Activated naive CD8-positive, alpha-beta T cell (primary cell): Measurements from ENCODE around the gene EYA2.

Experiments
- H3K27ac Mint-ChIP-seq: one replicate; pipeline ENCODE4 v1.8.0; 2021; ENCODE audit warnings: mixed read lengths
- H3K27me3 Mint-ChIP-seq: one replicate; pipeline ENCODE4 v1.8.0; 2021; ENCODE audit warnings: mixed read lengths
- H3K36me3 Mint-ChIP-seq: one replicate; pipeline ENCODE4 v1.8.0; 2021; ENCODE audit warnings: mixed read lengths
- H3K4me1 Mint-ChIP-seq: one replicate; pipeline ENCODE4 v1.8.0; 2021; ENCODE audit warnings: low read depth, mixed read lengths
- H3K4me3 Mint-ChIP-seq: one replicate; pipeline ENCODE4 v1.8.0; 2021; ENCODE audit warnings: mild to moderate bottlenecking, mixed read lengths
- H3K9me3 Mint-ChIP-seq: one replicate; pipeline ENCODE4 v1.8.0; 2021; ENCODE audit warnings: low read depth, mixed read lengths

The EYA2 gene, protein sequence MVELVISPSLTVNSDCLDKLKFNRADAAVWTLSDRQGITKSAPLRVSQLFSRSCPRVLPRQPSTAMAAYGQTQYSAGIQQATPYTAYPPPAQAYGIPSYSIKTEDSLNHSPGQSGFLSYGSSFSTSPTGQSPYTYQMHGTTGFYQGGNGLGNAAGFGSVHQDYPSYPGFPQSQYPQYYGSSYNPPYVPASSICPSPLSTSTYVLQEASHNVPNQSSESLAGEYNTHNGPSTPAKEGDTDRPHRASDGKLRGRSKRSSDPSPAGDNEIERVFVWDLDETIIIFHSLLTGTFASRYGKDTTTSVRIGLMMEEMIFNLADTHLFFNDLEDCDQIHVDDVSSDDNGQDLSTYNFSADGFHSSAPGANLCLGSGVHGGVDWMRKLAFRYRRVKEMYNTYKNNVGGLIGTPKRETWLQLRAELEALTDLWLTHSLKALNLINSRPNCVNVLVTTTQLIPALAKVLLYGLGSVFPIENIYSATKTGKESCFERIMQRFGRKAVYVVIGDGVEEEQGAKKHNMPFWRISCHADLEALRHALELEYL

DNA sequence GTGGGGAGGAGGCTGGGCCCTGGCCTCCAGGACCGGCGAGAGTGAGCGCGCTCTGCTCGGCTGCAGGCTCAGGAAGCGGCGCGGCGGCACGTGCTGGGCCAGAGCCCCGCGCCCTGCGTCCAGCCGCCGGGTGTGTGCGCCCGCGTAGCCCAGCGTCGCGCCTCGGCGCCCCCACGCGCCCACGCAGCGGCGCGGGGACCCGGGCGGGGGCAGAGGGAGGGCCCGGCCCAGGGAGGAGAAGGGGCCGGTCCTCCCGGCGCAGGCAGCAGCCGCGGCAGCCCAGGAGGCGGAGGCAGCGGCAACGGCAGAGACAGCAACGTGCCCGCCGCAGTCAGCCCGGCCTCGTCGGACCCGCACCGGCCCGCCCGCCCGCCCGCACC lies at the start of gene EYA2:
Gene EYA2 (plus strand): TSS at position 265 of the 380 bp plus-strand sequence. CDS start 95,168 bp downstream, outside the sequence.
- Mint-ChIP-seq H3K9me3 (peaks cover 7% of the 10 kb centered on the region), H3K36me3 (no peaks in the 10 kb centered on the region), H3K4me3 (no peak within 1 kb of the TSS), H3K4me1 (peaks cover 1% of the 10 kb centered on the region), H3K27ac (no peak within 1 kb of the TSS), H3K27me3 (peaks cover 37% of the 10 kb centered on the region)

DNA sequence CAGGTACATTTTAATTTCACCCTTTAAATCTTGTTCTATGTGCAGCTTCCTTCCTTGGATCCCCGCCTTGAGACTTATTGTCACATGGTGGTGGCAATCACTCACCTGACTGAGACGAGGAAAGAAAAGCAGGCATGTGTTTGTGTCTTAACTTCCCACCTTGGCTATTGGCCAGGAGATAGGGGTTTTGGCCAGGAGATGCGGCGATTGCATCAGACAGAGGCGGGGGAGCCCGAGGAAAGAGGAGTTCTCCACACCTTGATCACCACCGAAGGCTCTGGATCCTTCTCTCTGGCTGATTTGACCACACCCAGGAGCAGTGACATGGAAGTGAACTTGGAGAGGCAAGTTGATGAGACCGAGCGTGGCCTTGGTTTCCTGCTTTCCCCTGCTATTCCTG lies 49.7 kb upstream of the EYA2 start:
- Mint-ChIP-seq H3K4me3 (no peak overlapping the region), H3K27ac (no peak overlapping the region)

DNA sequence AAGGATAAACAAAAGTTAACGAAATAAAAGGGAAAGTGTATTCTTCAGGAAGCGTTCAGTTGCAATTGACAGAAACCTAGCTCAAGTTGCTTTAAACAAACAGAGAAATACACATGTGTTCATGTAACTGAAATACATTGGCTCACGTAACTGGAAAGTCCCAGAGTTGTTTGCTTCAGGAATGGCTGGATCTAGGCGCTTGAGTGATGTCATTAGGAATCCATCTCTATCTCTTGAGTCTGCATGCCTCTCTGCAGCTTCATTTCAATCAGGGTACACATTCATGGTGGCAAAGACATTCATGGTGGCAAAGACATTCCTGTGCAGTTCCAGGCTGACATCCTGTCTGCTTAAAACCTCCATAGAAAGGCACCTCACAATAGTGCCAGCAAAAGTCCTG lies 45.4 kb upstream of the EYA2 start:
- no peaks in the 10 kb centered on the region for H3K4me1 Mint-ChIP-seq
- H3K27me3 Mint-ChIP-seq, result peaks cover 9% of the 10 kb centered on the region
- no peak overlapping the region for H3K4me3 Mint-ChIP-seq
- no peaks in the 10 kb centered on the region for H3K36me3 Mint-ChIP-seq
- no peak overlapping the region for H3K27ac Mint-ChIP-seq
- no peaks in the 10 kb centered on the region for H3K9me3 Mint-ChIP-seq

More for the DNA sequence above, 49.7 kb upstream of the EYA2 start:
- H3K4me1 Mint-ChIP-seq, result no peaks in the 10 kb centered on the region
- H3K27me3 Mint-ChIP-seq, result peaks cover 8% of the 10 kb centered on the region
- no peaks in the 10 kb centered on the region for H3K36me3 Mint-ChIP-seq
- no peaks in the 10 kb centered on the region for H3K9me3 Mint-ChIP-seq

DNA sequence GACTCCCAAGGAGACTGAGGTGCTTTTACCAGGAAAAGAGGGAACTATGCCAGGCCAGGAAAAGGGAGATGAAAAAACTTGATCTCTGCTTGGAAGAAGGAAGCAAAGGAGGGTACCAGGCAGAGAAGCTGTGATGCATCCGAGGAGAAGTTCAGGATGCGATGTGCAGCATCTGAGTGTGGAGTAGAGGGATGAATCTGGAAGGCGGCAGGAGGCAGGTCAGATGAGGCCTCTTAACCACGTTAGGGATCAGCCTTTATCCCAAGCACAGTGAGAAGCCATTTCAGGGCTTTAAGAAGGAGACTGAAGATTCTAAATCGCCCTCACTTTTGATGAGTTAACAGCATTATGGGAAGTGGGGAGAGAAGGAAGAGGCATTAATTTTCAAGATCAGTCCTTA lies 44.9 kb upstream of the EYA2 start:
- Mint-ChIP-seq H3K4me1 (no peaks in the 10 kb centered on the region), H3K36me3 (no peaks in the 10 kb centered on the region), H3K9me3 (no peaks in the 10 kb centered on the region), H3K27ac (no peak overlapping the region), H3K4me3 (no peak overlapping the region), H3K27me3 (peaks cover 7% of the 10 kb centered on the region)

DNA sequence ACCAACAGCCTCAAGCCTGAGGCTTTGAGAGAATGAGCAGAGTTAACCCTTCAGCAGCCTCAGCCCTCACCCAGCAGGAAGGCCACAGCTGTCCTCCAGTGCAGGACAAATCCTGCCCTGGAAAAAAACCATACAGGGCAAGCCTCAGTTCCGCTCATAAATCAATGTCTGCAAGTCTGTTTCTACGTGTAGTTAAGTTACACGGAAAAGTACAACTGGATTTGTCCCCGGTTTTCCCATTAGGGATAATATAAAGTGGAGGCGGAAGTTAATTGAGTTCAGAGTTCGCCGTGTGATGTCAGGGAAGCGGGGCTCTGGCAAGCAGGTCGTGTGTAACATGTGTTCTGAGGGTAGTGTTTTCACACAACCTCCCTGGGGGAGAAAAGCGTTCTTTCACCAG lies 44.2 kb upstream of the EYA2 start:
- no peaks in the 10 kb centered on the region for H3K4me1 Mint-ChIP-seq
- H3K36me3 Mint-ChIP-seq, result no peaks in the 10 kb centered on the region
- no peaks in the 10 kb centered on the region for H3K9me3 Mint-ChIP-seq
- H3K4me3 Mint-ChIP-seq, result no peak overlapping the region
- H3K27me3 Mint-ChIP-seq, result peaks cover 7% of the 10 kb centered on the region
- no peak overlapping the region for H3K27ac Mint-ChIP-seq

DNA sequence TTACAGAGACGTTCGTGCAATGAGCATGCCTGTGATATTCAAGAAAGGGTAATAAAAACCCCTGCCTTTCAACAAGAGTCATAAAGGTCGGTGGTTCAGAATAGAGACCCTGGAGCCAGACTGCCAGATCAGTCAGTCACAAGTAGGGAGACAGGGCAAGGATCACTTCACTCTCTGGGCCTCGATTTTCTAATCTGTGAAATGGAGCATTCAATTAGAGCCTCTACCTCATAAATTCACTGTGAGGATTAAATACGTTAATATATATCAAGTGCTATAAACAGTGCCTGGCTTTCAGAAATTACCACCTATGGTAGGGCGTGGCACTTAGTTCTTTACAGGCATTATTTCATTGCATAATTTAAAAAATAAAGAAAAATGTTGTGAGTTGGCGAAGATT lies 43.7 kb upstream of the EYA2 start:
- H3K4me3 Mint-ChIP-seq, result no peak overlapping the region
- no peaks in the 10 kb centered on the region for H3K9me3 Mint-ChIP-seq
- no peak overlapping the region for H3K27ac Mint-ChIP-seq
- no peaks in the 10 kb centered on the region for H3K4me1 Mint-ChIP-seq
- H3K36me3 Mint-ChIP-seq, result no peaks in the 10 kb centered on the region
- peaks cover 7% of the 10 kb centered on the region for H3K27me3 Mint-ChIP-seq

DNA sequence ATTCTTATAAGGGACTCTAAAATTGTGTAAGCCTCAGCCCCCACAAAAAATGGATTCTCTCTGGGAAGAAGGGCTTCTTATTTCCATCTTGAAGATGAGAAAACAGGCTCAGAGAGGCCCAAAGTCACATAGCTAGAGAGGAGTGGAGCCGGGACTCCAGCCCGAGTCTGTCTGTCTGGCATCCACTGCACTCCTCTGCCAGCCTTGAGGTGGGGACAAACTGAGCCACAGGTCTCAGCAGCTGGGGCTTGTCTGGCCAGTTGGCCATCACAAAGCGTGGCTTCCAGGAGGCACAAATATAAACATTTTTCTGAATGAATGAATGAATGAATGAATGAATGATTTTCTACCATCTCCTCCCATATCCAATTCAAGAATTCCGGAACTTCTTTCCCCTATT lies 42.9 kb upstream of the EYA2 start:
- no peak overlapping the region for H3K27ac Mint-ChIP-seq
- no peak overlapping the region for H3K4me3 Mint-ChIP-seq
- no peaks in the 10 kb centered on the region for H3K9me3 Mint-ChIP-seq
- H3K4me1 Mint-ChIP-seq, result no peaks in the 10 kb centered on the region
- peaks cover 7% of the 10 kb centered on the region for H3K27me3 Mint-ChIP-seq
- no peaks in the 10 kb centered on the region for H3K36me3 Mint-ChIP-seq

DNA sequence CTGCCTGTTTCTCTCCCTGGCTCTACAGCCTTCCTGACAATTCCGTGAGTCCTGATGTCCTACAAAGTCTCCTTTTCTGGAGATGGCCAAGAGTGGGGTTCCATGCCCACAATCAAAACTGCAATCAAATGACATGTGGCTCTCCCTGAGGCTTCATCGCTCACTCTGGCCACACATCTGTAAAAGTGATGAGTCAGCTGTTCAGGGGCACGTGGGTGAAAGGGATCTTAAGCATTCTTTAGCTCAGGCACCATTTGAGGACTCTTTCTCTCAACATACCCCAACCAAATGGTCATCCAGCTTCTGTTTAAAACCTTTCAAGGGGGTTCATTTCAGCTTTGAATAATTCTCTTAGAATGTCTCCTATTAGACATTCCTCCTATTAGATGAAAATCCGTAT lies 42.3 kb upstream of the EYA2 start:
- Mint-ChIP-seq H3K36me3 (no peaks in the 10 kb centered on the region), H3K9me3 (no peaks in the 10 kb centered on the region), H3K4me1 (no peaks in the 10 kb centered on the region), H3K4me3 (no peak overlapping the region), H3K27ac (no peak overlapping the region), H3K27me3 (peaks cover 7% of the 10 kb centered on the region)

DNA sequence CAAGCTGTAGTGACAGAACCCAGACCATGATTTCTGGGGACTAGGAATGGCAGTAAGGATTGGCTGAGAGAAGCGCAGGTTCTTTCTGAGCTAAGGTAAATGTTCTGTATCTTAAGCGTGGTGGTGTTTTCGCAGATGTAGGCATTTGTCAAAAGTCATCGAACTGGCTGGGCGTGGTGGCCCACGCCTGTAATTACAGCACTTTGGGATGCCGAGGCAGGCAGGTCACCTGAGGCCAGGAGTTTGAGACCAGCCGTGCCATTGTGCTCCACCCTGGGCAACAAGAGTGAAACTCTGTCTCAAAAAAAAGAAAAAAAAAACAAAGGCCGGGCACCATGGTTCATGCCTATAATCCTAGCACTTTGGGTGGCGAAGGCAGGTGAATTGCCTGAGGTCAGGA lies 40.7 kb upstream of the EYA2 start:
- H3K27ac Mint-ChIP-seq, result no peak overlapping the region
- no peaks in the 10 kb centered on the region for H3K36me3 Mint-ChIP-seq
- H3K9me3 Mint-ChIP-seq, result no peaks in the 10 kb centered on the region
- no peaks in the 10 kb centered on the region for H3K4me1 Mint-ChIP-seq
- no peak overlapping the region for H3K4me3 Mint-ChIP-seq
- peaks cover 10% of the 10 kb centered on the region for H3K27me3 Mint-ChIP-seq

DNA sequence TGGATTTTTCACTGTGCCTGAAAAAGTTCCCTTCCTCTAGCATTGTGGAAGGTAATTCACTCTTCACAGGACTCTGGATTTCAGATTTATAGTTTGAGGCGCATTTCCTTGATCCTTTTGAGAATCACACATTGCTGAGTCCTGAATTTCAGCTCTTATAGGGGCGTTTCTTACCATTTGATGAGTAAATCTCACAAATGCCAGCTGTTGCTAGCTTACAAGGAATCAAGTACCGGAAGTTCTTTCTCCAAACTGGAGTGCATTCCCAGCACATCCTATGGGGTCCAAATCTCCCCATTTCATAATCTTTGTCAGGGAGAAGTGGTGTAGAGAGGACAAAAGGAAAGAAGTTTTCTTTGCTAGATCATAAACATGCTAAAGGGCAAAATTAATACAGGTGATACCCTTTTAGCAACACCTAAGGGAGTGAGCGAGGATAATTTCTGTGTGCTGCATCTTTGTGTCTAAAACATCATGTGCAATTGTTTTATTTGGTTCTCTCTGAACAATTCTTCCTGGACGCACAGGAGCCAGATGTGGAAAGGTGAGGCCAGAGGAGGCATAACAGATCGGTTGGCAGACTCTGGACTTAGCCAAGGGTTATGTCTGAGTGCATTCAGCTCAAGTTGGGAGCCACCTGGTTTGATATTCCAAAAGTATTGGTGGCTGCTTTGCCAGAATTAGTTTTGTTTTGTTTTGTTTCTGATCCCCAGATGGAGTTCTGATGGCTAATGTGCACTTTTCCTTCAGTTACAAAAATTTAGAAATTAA lies 37.4 kb upstream of the EYA2 start:
- Mint-ChIP-seq H3K27me3 (peaks cover 12% of the 10 kb centered on the region), H3K4me3 (no peak overlapping the region), H3K9me3 (no peaks in the 10 kb centered on the region), H3K4me1 (no peaks in the 10 kb centered on the region), H3K36me3 (no peaks in the 10 kb centered on the region), H3K27ac (no peak overlapping the region)

DNA sequence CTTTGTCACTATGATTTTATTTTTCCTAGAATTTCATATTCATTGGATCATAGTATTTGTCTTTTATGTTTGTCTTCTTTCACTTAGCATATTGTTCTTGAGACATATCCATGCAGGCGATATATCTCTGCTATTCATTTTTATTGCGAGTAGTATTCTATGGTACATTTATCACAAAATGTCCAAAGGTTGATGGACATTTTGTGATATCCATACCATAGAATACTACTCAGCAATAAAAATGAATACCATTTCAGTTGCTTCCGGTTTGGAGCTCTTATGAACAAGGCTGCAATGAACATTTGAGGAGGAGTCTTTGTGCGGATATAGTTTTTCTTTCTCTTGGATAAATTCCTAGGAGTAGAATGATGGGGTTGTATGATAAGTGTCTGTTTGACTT lies 28.8 kb upstream of the EYA2 start:
- Mint-ChIP-seq H3K9me3 (peaks cover 13% of the 10 kb centered on the region), H3K27me3 (peaks cover 31% of the 10 kb centered on the region), H3K36me3 (no peaks in the 10 kb centered on the region), H3K4me1 (no peaks in the 10 kb centered on the region), H3K4me3 (no peak overlapping the region), H3K27ac (no peak overlapping the region)

DNA sequence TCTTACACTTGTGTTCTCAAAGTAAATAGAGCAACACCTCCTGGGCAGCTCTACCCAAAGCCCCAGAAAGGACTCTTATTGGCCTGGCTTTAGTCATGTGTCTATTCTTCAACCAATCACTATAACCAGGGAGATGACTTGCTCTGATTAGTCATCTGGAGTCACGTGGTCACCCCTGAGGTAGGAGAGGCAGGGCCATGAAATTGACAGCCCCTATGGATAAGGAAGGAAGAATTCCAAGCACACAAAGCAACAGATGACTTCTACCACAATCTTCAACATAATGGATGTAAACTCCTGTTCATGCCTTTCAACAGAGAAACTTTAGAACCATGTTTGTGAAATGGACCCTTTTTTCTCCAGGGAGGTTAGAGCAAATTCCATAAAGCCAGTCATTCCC lies 24.6 kb upstream of the EYA2 start:
- peaks cover 13% of the 10 kb centered on the region for H3K9me3 Mint-ChIP-seq
- H3K4me3 Mint-ChIP-seq, result no peak overlapping the region
- H3K4me1 Mint-ChIP-seq, result no peaks in the 10 kb centered on the region
- peaks cover 31% of the 10 kb centered on the region for H3K27me3 Mint-ChIP-seq
- no peaks in the 10 kb centered on the region for H3K36me3 Mint-ChIP-seq
- no peak overlapping the region for H3K27ac Mint-ChIP-seq

DNA sequence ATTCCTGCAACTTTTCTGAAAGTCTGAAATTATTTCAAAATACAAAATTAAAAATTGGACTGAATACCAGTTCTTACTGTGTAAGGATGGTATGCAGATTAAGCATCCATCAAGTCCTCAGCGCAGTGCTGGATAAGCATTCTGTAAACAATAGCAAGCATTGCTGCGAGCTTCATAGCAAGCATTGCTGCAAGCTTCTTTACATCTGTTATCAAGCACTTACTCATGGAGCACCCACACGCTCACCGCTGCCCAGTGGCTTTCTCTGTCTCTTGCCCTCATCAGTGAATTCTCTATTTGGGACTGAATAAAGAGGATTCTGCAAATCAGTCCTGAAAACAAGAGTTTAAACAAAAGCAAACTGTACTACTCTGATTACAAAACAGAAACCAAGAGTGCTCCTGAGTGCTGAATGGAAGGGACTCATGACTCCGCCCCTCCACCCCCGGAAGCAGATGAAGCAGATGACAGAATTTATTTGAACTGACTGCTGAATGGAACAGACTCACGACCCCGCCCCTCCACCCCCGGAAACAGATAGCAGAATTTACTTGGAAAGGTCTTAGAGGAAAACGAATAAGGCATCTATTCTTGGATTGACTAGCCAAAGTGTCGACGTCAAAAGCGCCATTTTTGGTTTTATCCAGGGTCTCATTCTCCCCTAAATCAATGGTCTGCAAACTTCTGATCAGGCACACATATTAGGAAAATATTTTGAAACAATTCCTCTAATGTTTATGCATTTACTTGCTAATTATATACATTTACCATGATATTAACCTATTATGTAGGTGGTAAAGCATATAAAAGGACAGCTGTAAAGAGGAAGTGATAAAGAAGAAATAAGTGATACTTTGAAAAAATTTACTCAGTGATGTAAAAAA lies 22.1 kb upstream of the EYA2 start:
- Mint-ChIP-seq H3K27me3 (peaks cover 24% of the 10 kb centered on the region), H3K36me3 (no peaks in the 10 kb centered on the region), H3K4me3 (no peak overlapping the region), H3K4me1 (no peaks in the 10 kb centered on the region), H3K27ac (no peak overlapping the region), H3K9me3 (peaks cover 10% of the 10 kb centered on the region)

DNA sequence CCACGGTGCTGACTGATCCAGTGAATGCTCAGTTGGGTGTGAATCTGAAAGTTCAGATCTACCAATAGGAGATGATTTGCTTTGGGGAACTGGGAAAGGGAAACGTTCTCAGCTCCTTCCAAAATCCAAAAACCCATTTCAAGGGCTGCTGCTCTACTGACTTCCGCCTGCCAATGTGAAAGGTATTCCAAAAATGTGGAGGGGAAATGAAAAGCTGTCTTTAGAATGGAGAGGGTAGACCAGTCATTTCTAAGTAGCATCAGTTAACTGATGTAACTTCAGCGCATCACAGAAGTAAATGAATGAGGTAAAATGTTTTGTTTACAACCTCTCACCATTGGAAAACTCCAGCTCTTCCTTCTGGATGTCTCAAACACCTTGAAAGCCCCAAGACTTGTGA lies 19.6 kb upstream of the EYA2 start:
- Mint-ChIP-seq H3K4me3 (no peak overlapping the region), H3K4me1 (no peaks in the 10 kb centered on the region), H3K27me3 (peaks cover 15% of the 10 kb centered on the region), H3K27ac (no peak overlapping the region), H3K9me3 (no peaks in the 10 kb centered on the region), H3K36me3 (no peaks in the 10 kb centered on the region)

DNA sequence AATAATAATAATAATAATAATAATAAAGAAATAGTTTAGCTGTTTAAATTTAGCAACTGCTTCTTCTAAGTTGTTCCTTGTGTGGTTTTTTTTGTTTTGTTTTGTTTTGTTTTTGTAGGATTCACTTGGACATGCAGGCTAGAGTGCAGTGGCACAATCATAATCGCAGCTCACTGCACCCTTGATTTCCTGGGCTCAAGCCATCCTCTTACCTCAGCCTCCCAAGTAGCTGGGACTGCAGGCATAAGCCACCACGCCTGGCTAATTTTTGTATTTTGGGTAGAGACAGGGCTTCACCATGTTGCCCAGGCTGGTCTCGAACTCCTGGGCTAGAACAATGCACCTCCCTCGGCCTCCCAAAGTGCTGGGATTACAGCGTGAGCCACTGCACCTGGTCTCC lies 15.3 kb upstream of the EYA2 start:
- Mint-ChIP-seq H3K4me3 (no peak overlapping the region), H3K36me3 (no peaks in the 10 kb centered on the region), H3K4me1 (no peaks in the 10 kb centered on the region), H3K27ac (no peak overlapping the region), H3K27me3 (peaks cover 19% of the 10 kb centered on the region), H3K9me3 (no peaks in the 10 kb centered on the region)
